ENCODE data around the gene PACRG.

DNA sequence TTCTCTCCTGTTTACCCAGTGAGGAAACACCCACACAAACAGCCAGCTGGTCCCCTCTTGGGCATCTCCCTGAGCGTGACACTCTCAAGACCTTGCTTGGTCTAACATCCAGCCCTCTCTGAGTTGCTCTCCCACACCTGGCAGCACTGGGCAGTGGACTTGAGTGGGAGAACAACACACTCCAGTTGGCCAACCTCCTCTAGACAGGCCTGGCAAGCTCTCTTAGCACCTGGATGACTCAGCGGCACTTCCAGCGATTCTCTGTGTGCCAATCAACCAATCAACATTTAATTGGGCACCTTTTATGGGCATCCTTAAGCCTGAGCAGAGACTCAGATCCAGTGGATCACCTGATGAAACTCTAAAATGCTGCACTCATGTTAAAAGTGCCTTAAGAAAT lies 610.2 kb downstream of the PACRG start:
- no peak for TF ChIP-seq CEBPB (IDR thresholded peaks at IDR 0.05; ENCODE audit: low read depth, low read length)
- TF ChIP-seq, protein P1, sequence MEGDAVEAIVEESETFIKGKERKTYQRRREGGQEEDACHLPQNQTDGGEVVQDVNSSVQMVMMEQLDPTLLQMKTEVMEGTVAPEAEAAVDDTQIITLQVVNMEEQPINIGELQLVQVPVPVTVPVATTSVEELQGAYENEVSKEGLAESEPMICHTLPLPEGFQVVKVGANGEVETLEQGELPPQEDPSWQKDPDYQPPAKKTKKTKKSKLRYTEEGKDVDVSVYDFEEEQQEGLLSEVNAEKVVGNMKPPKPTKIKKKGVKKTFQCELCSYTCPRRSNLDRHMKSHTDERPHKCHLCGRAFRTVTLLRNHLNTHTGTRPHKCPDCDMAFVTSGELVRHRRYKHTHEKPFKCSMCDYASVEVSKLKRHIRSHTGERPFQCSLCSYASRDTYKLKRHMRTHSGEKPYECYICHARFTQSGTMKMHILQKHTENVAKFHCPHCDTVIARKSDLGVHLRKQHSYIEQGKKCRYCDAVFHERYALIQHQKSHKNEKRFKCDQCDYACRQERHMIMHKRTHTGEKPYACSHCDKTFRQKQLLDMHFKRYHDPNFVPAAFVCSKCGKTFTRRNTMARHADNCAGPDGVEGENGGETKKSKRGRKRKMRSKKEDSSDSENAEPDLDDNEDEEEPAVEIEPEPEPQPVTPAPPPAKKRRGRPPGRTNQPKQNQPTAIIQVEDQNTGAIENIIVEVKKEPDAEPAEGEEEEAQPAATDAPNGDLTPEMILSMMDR (conservative IDR thresholded peaks at IDR 0.05; ENCODE audit: low read depth, low read length), result no peak
- no peak for TF ChIP-seq SMC3 (IDR thresholded peaks at IDR 0.05; ENCODE audit: low read depth, low read length)
- no peak for TF ChIP-seq RFX5 (IDR thresholded peaks at IDR 0.05; ENCODE audit: low read depth, low read length)
- TF ChIP-seq MAZ (IDR thresholded peaks at IDR 0.05; ENCODE audit: borderline replicate concordance, low read depth, low read length), result no peak
- TF ChIP-seq, protein P2, sequence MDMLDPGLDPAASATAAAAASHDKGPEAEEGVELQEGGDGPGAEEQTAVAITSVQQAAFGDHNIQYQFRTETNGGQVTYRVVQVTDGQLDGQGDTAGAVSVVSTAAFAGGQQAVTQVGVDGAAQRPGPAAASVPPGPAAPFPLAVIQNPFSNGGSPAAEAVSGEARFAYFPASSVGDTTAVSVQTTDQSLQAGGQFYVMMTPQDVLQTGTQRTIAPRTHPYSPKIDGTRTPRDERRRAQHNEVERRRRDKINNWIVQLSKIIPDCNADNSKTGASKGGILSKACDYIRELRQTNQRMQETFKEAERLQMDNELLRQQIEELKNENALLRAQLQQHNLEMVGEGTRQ (IDR thresholded peaks at IDR 0.05; ENCODE audit: low read depth, low read length), result no peak
- no peak for TF ChIP-seq RAD21 (IDR thresholded peaks at IDR 0.05; ENCODE audit: low read length)
- no peak for TF ChIP-seq FOS (IDR thresholded peaks at IDR 0.05; ENCODE audit: low read depth, low read length)
- TF ChIP-seq POLR2A (IDR thresholded peaks at IDR 0.05; ENCODE audit: low read depth, low read length), result no peak
- TF ChIP-seq NFE2L2 (IDR thresholded peaks at IDR 0.05; ENCODE audit: low read depth, low read length), result no peak
- TF ChIP-seq, protein P3, sequence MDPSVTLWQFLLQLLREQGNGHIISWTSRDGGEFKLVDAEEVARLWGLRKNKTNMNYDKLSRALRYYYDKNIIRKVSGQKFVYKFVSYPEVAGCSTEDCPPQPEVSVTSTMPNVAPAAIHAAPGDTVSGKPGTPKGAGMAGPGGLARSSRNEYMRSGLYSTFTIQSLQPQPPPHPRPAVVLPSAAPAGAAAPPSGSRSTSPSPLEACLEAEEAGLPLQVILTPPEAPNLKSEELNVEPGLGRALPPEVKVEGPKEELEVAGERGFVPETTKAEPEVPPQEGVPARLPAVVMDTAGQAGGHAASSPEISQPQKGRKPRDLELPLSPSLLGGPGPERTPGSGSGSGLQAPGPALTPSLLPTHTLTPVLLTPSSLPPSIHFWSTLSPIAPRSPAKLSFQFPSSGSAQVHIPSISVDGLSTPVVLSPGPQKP (IDR thresholded peaks at IDR 0.05; ENCODE audit: borderline replicate concordance, low read depth, low read length), result no peak
- TF ChIP-seq BHLHE40 (IDR thresholded peaks at IDR 0.05; ENCODE audit: low read depth, low read length), result no peak
- no peak for TF ChIP-seq MXI1 (IDR thresholded peaks at IDR 0.05; ENCODE audit: borderline replicate concordance, low read depth, low read length)
- TF ChIP-seq RCOR1 (IDR thresholded peaks at IDR 0.05; ENCODE audit: insufficient replicate concordance, low read length), result no peak
